T-helper 2 cell (primary cell): ENCODE results near the gene GHRH.

Source experiments
- DNase-seq, 5 experiments: peaks; one replicate each; pipeline versions ENCODE4 v3.0.0 to v3.0.0-alpha.2; 2012 to 2022

The GHRH gene

DNA sequence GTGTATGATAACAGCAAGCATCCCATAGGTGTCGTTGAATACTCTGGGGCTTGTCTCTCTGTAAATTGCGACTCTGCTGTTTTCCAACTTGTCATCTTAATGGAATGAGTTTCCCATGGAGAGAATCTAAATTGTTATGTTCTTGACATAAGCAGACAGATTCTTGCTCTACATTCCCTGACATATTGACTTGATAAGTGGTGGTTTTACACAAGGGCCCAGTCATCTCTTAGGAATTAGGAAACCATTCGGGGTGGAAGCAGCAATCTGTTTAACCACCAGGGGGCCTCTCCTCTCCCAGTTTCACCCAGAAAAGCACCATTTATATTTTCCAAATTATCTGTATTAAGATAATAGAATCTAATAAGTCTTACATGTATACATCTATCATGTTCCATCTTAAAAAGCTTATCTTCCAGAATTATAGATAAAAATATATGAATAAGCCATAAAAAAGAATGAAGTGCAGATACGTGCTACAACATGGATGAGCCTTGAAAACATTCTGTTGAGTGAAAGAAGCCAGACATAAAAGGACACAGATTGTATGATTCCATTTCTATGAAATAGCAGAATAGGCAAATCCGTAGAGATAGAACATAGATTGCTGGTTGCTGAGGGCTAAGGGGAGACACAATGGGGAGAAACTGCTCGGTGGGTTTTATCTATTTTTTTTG, 59.2 kb downstream of the GHRH start:
- DNase-seq: peak in 1 of 5 experiments; percentile 18

DNA sequence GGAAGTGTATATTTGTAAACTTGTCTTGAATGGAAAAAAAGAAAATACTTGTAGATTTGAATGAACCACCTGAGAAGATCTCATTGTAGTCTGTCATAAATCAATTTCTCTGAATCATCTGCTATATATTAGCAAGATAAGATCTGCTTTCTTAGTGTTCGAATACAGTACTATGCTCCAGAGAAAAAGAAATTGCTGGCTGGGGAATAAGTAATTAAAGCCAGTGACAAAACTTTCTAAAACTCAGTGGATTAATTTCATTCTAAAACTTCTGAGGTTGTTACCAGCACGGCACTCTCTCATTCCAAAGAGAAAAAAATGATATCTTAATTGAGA, 59.8 kb downstream of the GHRH start:
- DNase-seq: no peak
